ENCODE data around the gene SLC30A1.
"Not testable (repeated sequence)": the region's sequence is repeated elsewhere in the genome, so short reads cannot be mapped to it uniquely, and the experiment has no call there.

- not testable (repeated sequence) for TF ChIP-seq CTCF (IDR thresholded peaks at IDR 0.05 in 2 of 3, conservative IDR thresholded peaks at IDR 0.05 in 1 of 3; ENCODE audit: control insufficient read depth in 2 of 3, extremely low read depth in 1 of 3, insufficient read depth in 1 of 3, low read depth in 3 of 3, low read length in 3 of 3); SP1 (IDR thresholded peaks at IDR 0.05; ENCODE audit: low read depth, low read length); KDM1A (IDR thresholded peaks at IDR 0.05; ENCODE audit: borderline replicate concordance); SIX5 (IDR thresholded peaks at IDR 0.05; ENCODE audit: low read depth, low read length, severe bottlenecking); RELB (IDR thresholded peaks at IDR 0.05; ENCODE audit: low read depth); TBL1XR1 (IDR thresholded peaks at IDR 0.05; ENCODE audit: low read depth, low read length); REST (IDR thresholded peaks at IDR 0.05; ENCODE audit: low read depth, low read length); ZNF687 (IDR thresholded peaks at IDR 0.05)
Measured at GRCh38 chr1:211570378-211570777, 8.6 kb downstream of the SLC30A1 start.
